AG10803 (cell line): ENCODE data around the gene IPCEF1.

Experiments used
- DNase-seq: peaks from one replicate; pipeline ENCODE4 v3.0.0; 2010; ENCODE audit warnings: low read depth
- H3K4me3 ChIP-seq: 2 replicates; pipeline ENCODE4 v1.5.1; 2011; ENCODE audit warnings: mild to moderate bottlenecking, low read length, control low read depth
- TF ChIP-seq, protein P1 (sequence below): conservative IDR thresholded peaks from 2 replicates; pipeline ENCODE4 v1.5.1; 2011; ENCODE audit warnings: mild to moderate bottlenecking, low read length, control low read depth, inconsistent platforms

IPCEF1 gene

DNA sequence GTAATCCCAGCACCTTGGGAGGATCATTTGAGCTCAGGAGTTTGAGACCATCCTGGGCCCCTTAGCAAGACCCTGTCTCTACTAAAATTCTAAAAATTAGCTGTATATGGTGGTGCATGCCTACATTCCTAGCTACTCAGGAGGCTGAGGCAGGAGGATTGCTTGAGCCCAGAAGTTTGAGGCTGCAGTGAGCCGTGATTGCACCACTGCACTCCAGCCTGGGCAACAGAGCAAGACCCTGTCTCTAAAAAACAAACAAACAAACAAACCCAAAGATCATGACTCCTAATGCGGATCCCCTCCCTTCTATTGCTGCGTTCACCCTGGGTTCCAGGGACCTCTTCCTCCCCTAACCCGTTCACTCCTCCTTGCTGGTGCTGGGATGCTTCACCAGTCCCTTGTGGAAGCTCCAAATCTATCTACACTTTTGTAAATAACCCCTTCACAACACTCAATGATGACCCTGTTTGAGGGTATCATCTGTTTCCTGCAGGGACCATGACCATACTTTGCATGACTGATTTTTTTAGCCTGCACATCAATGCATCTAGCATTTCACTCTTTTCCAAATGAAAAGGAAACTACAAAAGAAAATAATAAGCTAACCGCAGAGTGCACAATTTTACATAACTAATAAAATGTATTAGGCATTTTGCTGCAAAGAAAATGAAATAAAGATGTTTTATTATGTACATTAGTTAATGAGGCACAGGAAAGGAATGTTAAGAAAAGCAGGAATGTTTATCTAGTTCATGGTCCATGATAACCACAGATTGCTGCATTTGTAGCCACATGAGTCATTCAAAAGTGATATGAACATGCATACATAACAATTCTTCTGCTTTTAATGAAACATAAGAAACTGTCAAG lies 30.5 kb upstream of the IPCEF1 start:
- TF ChIP-seq, protein P1, sequence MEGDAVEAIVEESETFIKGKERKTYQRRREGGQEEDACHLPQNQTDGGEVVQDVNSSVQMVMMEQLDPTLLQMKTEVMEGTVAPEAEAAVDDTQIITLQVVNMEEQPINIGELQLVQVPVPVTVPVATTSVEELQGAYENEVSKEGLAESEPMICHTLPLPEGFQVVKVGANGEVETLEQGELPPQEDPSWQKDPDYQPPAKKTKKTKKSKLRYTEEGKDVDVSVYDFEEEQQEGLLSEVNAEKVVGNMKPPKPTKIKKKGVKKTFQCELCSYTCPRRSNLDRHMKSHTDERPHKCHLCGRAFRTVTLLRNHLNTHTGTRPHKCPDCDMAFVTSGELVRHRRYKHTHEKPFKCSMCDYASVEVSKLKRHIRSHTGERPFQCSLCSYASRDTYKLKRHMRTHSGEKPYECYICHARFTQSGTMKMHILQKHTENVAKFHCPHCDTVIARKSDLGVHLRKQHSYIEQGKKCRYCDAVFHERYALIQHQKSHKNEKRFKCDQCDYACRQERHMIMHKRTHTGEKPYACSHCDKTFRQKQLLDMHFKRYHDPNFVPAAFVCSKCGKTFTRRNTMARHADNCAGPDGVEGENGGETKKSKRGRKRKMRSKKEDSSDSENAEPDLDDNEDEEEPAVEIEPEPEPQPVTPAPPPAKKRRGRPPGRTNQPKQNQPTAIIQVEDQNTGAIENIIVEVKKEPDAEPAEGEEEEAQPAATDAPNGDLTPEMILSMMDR, result no peak
- H3K4me3 ChIP-seq, result no peak overlapping the region
- peak; percentile 88 for DNase-seq

DNA sequence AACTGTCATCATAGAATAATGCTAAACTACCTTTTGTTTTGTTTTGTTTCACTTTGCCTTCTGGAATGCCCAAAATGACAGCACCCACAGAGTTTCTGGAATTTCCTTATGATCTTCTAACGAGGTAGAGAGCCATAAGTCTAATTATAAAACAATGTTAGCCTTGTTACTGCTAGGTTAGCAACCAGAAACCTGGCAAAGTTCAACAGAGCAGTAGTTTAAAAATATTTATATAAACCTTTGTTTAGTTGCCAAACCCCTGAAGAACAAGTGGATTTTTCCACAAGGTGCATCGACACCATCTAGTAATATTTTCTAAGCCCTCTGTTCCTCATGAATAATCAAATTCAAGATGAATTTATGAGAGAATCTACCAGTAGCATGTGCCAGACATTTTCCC lies 27.6 kb upstream of the IPCEF1 start:
- DNase-seq, result no peak
- no peak overlapping the region for H3K4me3 ChIP-seq
- TF ChIP-seq, protein P1, result no peak

DNA sequence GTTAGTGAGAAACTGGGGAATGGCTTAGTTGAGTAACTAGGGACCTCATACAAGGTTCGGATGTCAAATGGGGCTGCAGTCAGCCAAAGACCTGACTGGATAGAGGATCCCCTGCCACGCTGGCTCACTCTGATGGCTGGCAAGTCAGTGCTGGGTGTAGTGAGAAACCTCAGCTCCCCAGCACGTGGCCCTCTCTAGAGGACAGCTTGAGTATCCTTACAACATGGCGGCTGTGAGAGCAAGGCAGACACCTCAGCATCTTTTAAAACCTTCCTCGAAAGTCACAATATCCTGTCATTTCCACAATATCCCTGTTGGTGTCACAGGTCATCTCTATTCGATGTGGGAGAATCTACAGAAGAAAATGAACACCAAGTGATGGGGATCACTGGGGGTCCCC lies 26.7 kb upstream of the IPCEF1 start:
- no peak for DNase-seq
- TF ChIP-seq, protein P1, result no peak
- no peak overlapping the region for H3K4me3 ChIP-seq

DNA sequence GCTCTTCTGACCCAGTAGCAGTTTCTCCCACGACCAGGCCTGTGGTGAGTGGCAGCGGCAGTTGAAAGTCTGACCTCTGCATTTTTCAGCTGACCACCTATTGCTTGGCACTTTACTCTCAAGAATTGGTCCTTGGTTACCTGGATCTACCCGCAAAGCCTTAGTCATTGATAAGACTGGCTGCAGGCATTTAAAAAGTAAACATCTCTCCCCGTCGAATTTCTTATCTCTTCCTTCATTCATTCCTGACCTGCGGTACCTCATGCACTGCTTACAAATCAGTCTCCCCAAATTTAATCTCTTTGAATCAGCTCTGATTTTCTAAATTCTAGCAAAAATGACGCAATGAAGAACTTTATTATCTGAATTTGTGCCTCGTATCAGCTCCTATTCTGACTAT lies 26.1 kb upstream of the IPCEF1 start:
- DNase-seq, result no peak
- TF ChIP-seq, protein P1, result no peak

DNA sequence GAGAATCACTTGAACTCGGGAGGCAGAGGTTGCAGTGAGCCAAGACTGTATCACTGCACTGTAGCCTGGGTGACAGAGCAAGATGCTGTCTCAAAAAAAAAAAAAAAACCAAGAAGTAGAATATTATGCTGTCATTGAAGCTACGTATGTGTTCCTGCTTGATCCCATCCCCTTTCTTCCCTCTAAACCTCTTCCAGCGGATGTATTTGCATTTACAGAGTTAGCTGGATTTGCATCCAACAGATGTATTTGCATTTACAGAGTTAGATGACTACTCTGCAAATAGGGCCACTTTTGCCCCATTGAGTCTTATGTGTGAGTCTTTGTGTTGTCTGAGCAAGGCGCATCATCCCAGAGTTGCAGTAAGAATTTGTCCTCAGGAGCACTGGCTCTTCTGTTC lies 24.9 kb upstream of the IPCEF1 start:
- H3K4me3 ChIP-seq, result no peak overlapping the region
- TF ChIP-seq, protein P1, result no peak
- DNase-seq, result no peak

More for the DNA sequence above, 26.1 kb upstream of the IPCEF1 start:
- no peak overlapping the region for H3K4me3 ChIP-seq

DNA sequence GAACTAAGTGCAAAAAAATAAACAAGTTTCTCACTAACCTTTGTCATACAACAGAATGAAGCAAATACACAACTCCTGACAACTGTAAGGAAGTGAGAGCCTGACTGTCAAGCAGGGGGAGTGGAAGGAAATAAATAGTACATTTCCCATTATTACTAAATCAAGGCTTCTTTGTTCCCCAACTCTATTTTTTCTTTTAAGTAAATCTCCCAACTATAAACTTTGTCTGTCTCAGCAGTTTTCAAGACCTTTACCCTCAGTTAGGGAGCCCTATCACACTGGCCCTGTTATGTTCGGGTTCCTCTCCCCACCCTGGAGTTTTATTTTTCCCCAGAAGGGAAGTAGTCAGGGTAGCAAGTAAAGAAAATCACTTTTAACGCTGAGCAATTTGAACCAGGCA lies 24.1 kb upstream of the IPCEF1 start:
- TF ChIP-seq, protein P1, result no peak
- DNase-seq, result no peak

DNA sequence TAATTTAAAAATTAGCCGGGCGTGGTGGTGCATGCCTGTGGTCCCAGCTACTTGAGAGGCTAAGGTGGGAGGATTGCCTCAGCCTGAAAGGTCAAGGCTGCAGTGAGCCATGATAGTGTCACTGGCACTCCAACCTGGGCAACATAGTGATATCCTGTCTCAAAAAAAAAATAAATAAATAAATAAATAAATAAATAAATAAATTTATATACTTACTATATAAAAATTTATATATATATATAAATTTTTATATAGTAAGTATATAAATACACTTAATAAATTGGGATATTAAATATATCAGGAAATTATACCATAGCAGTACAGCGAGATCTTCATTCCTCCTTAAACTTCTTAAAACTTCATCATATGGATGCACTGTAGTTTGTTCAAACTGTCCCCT lies 23.0 kb upstream of the IPCEF1 start:
- TF ChIP-seq, protein P1, result no peak
- no peak for DNase-seq
- H3K4me3 ChIP-seq, result no peak overlapping the region

More for the DNA sequence above, 24.1 kb upstream of the IPCEF1 start:
- no peak overlapping the region for H3K4me3 ChIP-seq
